Activated CD4-positive, alpha-beta T cell treated with anti-CD3 and anti-CD28 coated beads for 1 hour (primary cell): ENCODE data around the gene XRN2.

ENCODE experiments used
- DNase-seq: peaks from one replicate; pipeline ENCODE4 v3.0.0-alpha.2; 2020

Gene XRN2

GRCh38 chr20:21436205-21436604 is 133.1 kb downstream of the XRN2 start:
- no peak for DNase-seq

GRCh38 chr20:21437248-21437647 is 134.1 kb downstream of the XRN2 start:
- no peak for DNase-seq

DNA sequence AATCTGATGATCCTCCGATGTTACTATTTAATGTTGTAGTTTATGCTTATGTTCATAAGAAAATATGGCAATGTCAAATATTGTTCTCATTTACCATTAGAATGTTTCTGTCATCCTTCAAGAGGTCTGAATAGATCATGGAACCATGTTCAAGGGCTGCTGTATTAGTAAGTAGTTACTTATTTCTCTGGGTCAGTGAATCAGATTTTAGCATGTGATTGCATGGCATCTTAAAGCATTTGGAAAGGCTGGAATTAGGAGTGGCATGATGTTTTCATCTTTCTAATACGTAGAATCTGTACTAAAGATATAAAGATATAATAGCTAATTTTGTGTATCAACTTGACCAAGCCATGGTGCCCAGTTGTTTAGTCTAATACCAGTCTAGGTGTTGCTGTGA is 134.7 kb downstream of the XRN2 start:
- no peak for DNase-seq
